ENCODE data around the gene RTP3. TPM values are rescaled to one million over a fixed set of nuclear protein-coding genes. Genes with fewer than 3 reads are reported as not detected.

RTP3 gene
- total and polyA plus RNA-seq, 2 donors (not counting 1 experiment from before 2014, with no cell fraction given), result not detected

DNA sequence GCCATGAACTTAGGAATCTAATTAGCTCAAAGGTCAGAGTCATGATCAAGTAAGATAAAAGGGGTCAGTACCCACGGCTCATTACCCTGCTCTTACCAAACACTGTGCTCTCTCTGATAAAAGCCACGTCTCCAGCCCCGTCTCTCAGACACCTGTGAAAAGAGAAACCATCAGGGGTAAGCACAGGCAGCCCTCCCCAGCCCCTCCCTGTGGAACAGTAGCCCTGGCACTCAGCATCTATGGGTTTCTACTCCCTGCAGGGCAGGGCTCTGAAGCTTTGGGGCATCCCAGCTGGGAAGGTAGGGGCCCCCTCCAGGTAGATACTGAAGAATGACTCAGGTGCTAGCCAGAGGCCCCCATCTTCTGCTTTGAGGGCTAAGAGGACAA lies 43.6 kb upstream of the RTP3 start:
- H3K4me3 ChIP-seq (ENCODE audit: control extremely low read depth in 1 of 5, extremely low read depth in 1 of 5, insufficient read depth in 1 of 5, low read depth in 2 of 5, low read length in 4 of 5), result no peak overlapping the region
- peaks cover 24% of the 10 kb centered on the region for H3K27me3 Mint-ChIP-seq
- H2AFZ ChIP-seq (ENCODE audit: insufficient read depth, low read depth, low read length, poor library complexity, severe bottlenecking), result no peak overlapping the region
- peaks cover 0 to 5% (median 2%) of the 10 kb centered on the region in 4 experiments for H3K27me3 ChIP-seq (replicated peaks in 1 of 4; ENCODE audit: control extremely low read depth in 1 of 4, control insufficient read depth in 3 of 4, insufficient read depth in 4 of 4, low read length in 3 of 4)
- H3K4me1 Mint-ChIP-seq, result peaks cover 3% of the 10 kb centered on the region
- no peak overlapping the region for H3K4me3 Mint-ChIP-seq
- WGBS (ENCODE audit: insufficient coverage), result 56% methylated on average over 3 of the region's 3 CpGs
- POLR2A ChIA-PET, result no interaction called here
- no peaks in the 10 kb centered on the region for H4K20me1 ChIP-seq (ENCODE audit: control insufficient read depth, insufficient read depth, low read length, poor library complexity, severe bottlenecking)
- intact Hi-C loops (cut with micrococcal nuclease), result no loop called here
- no peak overlapping the region for H3K4me2 ChIP-seq (replicated peaks; ENCODE audit: low read depth, low read length, poor library complexity, severe bottlenecking)
- TF ChIP-seq EZH2 (IDR thresholded peaks at IDR 0.05; ENCODE audit: borderline replicate concordance, insufficient read depth, low read depth, low read length, poor library complexity, severe bottlenecking), result no peak
- TF ChIP-seq, protein P1, sequence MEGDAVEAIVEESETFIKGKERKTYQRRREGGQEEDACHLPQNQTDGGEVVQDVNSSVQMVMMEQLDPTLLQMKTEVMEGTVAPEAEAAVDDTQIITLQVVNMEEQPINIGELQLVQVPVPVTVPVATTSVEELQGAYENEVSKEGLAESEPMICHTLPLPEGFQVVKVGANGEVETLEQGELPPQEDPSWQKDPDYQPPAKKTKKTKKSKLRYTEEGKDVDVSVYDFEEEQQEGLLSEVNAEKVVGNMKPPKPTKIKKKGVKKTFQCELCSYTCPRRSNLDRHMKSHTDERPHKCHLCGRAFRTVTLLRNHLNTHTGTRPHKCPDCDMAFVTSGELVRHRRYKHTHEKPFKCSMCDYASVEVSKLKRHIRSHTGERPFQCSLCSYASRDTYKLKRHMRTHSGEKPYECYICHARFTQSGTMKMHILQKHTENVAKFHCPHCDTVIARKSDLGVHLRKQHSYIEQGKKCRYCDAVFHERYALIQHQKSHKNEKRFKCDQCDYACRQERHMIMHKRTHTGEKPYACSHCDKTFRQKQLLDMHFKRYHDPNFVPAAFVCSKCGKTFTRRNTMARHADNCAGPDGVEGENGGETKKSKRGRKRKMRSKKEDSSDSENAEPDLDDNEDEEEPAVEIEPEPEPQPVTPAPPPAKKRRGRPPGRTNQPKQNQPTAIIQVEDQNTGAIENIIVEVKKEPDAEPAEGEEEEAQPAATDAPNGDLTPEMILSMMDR (IDR thresholded peaks at IDR 0.05), result no peak
- no peak overlapping the region for H3K9ac ChIP-seq (ENCODE audit: low read length)
- CTCF ChIA-PET, result no interaction called here
- no peaks in the 10 kb centered on the region for H3K4me1 ChIP-seq (ENCODE audit: control insufficient read depth in 2 of 2, insufficient read depth in 2 of 2, low read length in 2 of 2)
- no peaks in the 10 kb centered on the region for H3K9me3 Mint-ChIP-seq (ENCODE audit: insufficient read depth)
- H3K36me3 ChIP-seq (replicated peaks in 1 of 2; ENCODE audit: control extremely low read depth in 1 of 2, control insufficient read depth in 1 of 2, extremely low read depth in 1 of 2, insufficient read depth in 2 of 2, low read length in 1 of 2), result no peaks in the 10 kb centered on the region
- ATAC-seq (ENCODE audit: low read depth) (no peak), DNase-seq (no peak)
- H3K27ac ChIP-seq (ENCODE audit: low read length in 2 of 2), result no peak overlapping the region
- peaks cover 0 to 6% (median 0%) of the 10 kb centered on the region in 3 donors for H3K9me3 ChIP-seq (ENCODE audit: control extremely low read depth in 1 of 3, control insufficient read depth in 2 of 3, insufficient read depth in 1 of 3, low read length in 2 of 3)
- no peak overlapping the region for H3K27ac Mint-ChIP-seq
- H3K79me2 ChIP-seq (ENCODE audit: control insufficient read depth, insufficient read depth, low read length), result no peaks in the 10 kb centered on the region

DNA sequence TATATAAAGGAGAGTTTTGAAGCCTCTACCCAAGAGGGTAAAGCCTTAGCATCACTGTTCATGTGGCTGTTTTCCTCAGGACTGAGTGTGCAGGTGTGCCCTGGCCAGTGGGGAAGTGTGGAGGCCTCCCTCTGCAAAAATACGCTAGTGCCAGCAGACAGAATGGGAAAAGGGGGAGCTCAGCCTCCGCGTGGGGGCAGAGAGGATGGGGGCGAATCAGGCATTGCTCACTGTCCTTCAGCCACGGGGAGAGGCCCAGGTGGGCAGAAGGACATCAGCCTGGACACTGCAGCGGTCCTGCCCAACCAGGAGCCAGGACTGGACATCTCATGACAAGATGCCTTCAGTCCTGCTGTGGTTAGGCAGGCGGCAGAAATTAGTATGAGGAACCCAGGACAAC lies 43.2 kb upstream of the RTP3 start:
- Mint-ChIP-seq H3K27ac (no peak overlapping the region), H3K4me3 (no peak overlapping the region), H3K9me3 (ENCODE audit: insufficient read depth) (no peaks in the 10 kb centered on the region), H3K27me3 (peaks cover 28% of the 10 kb centered on the region), H3K4me1 (peaks cover 3% of the 10 kb centered on the region)
- Histone ChIP-seq H3K36me3 (replicated peaks in 1 of 2; ENCODE audit: control extremely low read depth in 1 of 2, control insufficient read depth in 1 of 2, extremely low read depth in 1 of 2, insufficient read depth in 2 of 2, low read length in 1 of 2) (no peaks in the 10 kb centered on the region), H3K9me3 (ENCODE audit: control extremely low read depth in 1 of 3, control insufficient read depth in 2 of 3, insufficient read depth in 1 of 3, low read length in 2 of 3) (peaks cover 0 to 6% (median 0%) of the 10 kb centered on the region in 3 donors), H3K27me3 (replicated peaks in 1 of 4; ENCODE audit: control extremely low read depth in 1 of 4, control insufficient read depth in 3 of 4, insufficient read depth in 4 of 4, low read length in 3 of 4) (peaks cover 0 to 5% (median 3%) of the 10 kb centered on the region in 4 experiments), H3K4me1 (ENCODE audit: control insufficient read depth in 2 of 2, insufficient read depth in 2 of 2, low read length in 2 of 2) (no peaks in the 10 kb centered on the region), H3K27ac (ENCODE audit: low read length in 2 of 2) (no peak overlapping the region), H4K20me1 (ENCODE audit: control insufficient read depth, insufficient read depth, low read length, poor library complexity, severe bottlenecking) (no peaks in the 10 kb centered on the region), H3K79me2 (ENCODE audit: control insufficient read depth, insufficient read depth, low read length) (no peaks in the 10 kb centered on the region), H2AFZ (ENCODE audit: insufficient read depth, low read depth, low read length, poor library complexity, severe bottlenecking) (no peak overlapping the region), H3K4me3 (ENCODE audit: control extremely low read depth in 1 of 5, extremely low read depth in 1 of 5, insufficient read depth in 1 of 5, low read depth in 2 of 5, low read length in 4 of 5) (no peak overlapping the region), H3K4me2 (replicated peaks; ENCODE audit: low read depth, low read length, poor library complexity, severe bottlenecking) (no peak overlapping the region), H3K9ac (ENCODE audit: low read length) (no peak overlapping the region)
- 94% methylated on average over 7 of the region's 7 CpGs for WGBS (ENCODE audit: insufficient coverage)
- ChIA-PET POLR2A (no interaction called here), CTCF (no interaction called here)
- DNase-seq (no peak), ATAC-seq (ENCODE audit: low read depth) (no peak)
- intact Hi-C loops (cut with micrococcal nuclease), result no loop called here
- no peak for TF ChIP-seq EZH2 (IDR thresholded peaks at IDR 0.05; ENCODE audit: borderline replicate concordance, insufficient read depth, low read depth, low read length, poor library complexity, severe bottlenecking)
- TF ChIP-seq, protein P1 (IDR thresholded peaks at IDR 0.05), result no peak

Measured in B cell (primary cell).